Hepatocyte (in vitro differentiated cells): ENCODE measurements around the gene DDX52. TPM values are rescaled to one million over a fixed set of nuclear protein-coding genes. Genes with fewer than 3 reads are reported as not detected.
"Not testable (repeated sequence)": the region's sequence is repeated elsewhere in the genome, so short reads cannot be mapped to it uniquely, and the experiment has no call there.

ENCODE experiments used
- DNase-seq: peaks from one replicate; pipeline ENCODE4 v3.0.0-alpha.2; 2016; ENCODE audit warnings: low spot score
- H2AFZ ChIP-seq: fragments of 200-600 bp; sonication (generic); 2 replicates; pipeline ENCODE4 v1.6.0; 2016; ENCODE audit warnings: antibody characterized with exemption, mild to moderate bottlenecking
- H3K27ac ChIP-seq: fragments of 200-600 bp; sonication (generic); 2 replicates; pipeline ENCODE4 v1.5.1; 2016; ENCODE audit warnings: mild to moderate bottlenecking
- H3K27me3 ChIP-seq: fragments of 200-600 bp; sonication (generic); 2 replicates; pipeline ENCODE4 v1.6.1; 2016
- H3K36me3 ChIP-seq: fragments of 200-600 bp; sonication (generic); replicated peaks from 2 replicates; pipeline ENCODE4 v1.5.1; 2016; ENCODE audit warnings: low read depth; ENCODE audit not compliant: insufficient read depth
- H3K4me1 ChIP-seq: fragments of 200-600 bp; sonication (generic); 2 replicates; pipeline ENCODE4 v1.5.1; 2016; ENCODE audit warnings: mild to moderate bottlenecking, moderate library complexity; ENCODE audit not compliant: insufficient read depth
- H3K4me2 ChIP-seq: fragments of 200-600 bp; sonication (generic); 2 replicates; pipeline ENCODE4 v1.6.0; 2016
- H3K4me3 ChIP-seq: fragments of 200-600 bp; sonication (generic); 2 replicates; pipeline ENCODE4 v1.5.1; 2016; ENCODE audit warnings: mild to moderate bottlenecking
- H3K79me2 ChIP-seq: fragments of 200-600 bp; sonication (generic); 2 replicates; pipeline ENCODE4 v1.6.0; 2017; ENCODE audit warnings: mild to moderate bottlenecking
- H3K9me2 ChIP-seq: fragments of 200-600 bp; sonication (generic); replicated peaks from 2 replicates; pipeline ENCODE4 v1.6.0; 2017; ENCODE audit warnings: mild to moderate bottlenecking; ENCODE audit not compliant: insufficient read depth
- H3K9me3 ChIP-seq: fragments of 200-600 bp; sonication (generic); 2 replicates; pipeline ENCODE4 v1.5.1; 2016; ENCODE audit warnings: low read depth, mild to moderate bottlenecking
- H4K20me1 ChIP-seq: fragments of 200-600 bp; sonication (generic); 2 replicates; pipeline ENCODE4 v1.6.0; 2016; ENCODE audit warnings: mild to moderate bottlenecking; ENCODE audit not compliant: insufficient read depth, poor library complexity, severe bottlenecking
- EZH2 ChIP-seq: fragments of 200-600 bp; sonication (generic); IDR thresholded peaks from 2 replicates; pipeline ENCODE4 v1.6.1; 2016; ENCODE audit warnings: antibody characterized with exemption, mild to moderate bottlenecking, borderline replicate concordance
- EZH2phosphoT487 ChIP-seq: fragments of 200-600 bp; sonication (generic); IDR thresholded peaks from one replicate; pipeline ENCODE4 v1.6.1; 2018; ENCODE audit warnings: antibody characterized with exemption, mild to moderate bottlenecking, low read depth, moderate library complexity; ENCODE audit not compliant: unreplicated experiment, severe bottlenecking
- WGBS: methylation state at CpG from one replicate; pipeline ENCODE4 v1.1.6; 2016; ENCODE audit warnings: low lambda C conversion rate; ENCODE audit errors: missing lambda C conversion rate; 5-methylcytosine and 5-hydroxymethylcytosine counted together
- polyA plus RNA-seq: library from polyadenylated mRNA; unstranded; fragments of >200 nt; fragmentation: Nextera tagmentation; extraction: Ambion mirVana; gene quantifications from 2 replicates; pipeline ENCODE4 v1.2.1, GENCODE V29; 2016
- total RNA-seq: library from RNA; depleted of rRNA; stranded (reverse); fragments of >200 nt; gene quantifications from 2 replicates; pipeline ENCODE4 v1.2.3, GENCODE V29; 2014
- TF ChIP-seq, protein P1 (sequence below): fragments of 200-600 bp; sonication (generic); IDR thresholded peaks from 2 replicates; pipeline ENCODE4 v1.5.1; 2016; ENCODE audit warnings: antibody characterized with exemption, mild to moderate bottlenecking; ENCODE audit not compliant: poor library complexity

The DDX52 gene
- total and polyA plus RNA-seq, 2 experiments from 2014 or later, result 31.0 to 45.7 TPM

DNA sequence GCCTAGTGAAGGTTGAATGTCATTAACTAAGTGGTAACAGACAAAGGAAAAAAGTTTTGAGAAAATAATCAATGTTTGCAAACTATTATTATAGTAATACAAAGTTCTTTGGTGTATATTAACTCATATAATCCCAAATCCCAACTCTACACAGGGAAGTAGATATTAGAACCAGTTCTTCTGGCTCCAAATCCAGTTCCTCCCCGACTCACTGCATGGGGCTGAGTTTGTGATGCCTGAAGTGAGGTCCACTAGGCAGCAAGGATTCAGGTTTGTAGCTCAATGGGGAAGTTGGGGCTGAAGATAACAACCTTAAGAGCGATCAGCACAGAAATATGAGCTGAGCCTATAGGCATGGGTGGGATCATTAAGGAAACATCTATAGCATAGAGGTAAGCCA, 28.4 kb downstream of the DDX52 start:
- no peak for DNase-seq
- no peak overlapping the region for H3K4me2 ChIP-seq
- H3K9me3 ChIP-seq, result no peaks in the 10 kb centered on the region
- no peak overlapping the region for H2AFZ ChIP-seq
- H3K36me3 ChIP-seq, result no peaks in the 10 kb centered on the region
- no peaks in the 10 kb centered on the region for H3K79me2 ChIP-seq
- no peak overlapping the region for H3K27ac ChIP-seq
- H3K27me3 ChIP-seq, result no peaks in the 10 kb centered on the region
- no peaks in the 10 kb centered on the region for H3K9me2 ChIP-seq
- TF ChIP-seq, protein P1, sequence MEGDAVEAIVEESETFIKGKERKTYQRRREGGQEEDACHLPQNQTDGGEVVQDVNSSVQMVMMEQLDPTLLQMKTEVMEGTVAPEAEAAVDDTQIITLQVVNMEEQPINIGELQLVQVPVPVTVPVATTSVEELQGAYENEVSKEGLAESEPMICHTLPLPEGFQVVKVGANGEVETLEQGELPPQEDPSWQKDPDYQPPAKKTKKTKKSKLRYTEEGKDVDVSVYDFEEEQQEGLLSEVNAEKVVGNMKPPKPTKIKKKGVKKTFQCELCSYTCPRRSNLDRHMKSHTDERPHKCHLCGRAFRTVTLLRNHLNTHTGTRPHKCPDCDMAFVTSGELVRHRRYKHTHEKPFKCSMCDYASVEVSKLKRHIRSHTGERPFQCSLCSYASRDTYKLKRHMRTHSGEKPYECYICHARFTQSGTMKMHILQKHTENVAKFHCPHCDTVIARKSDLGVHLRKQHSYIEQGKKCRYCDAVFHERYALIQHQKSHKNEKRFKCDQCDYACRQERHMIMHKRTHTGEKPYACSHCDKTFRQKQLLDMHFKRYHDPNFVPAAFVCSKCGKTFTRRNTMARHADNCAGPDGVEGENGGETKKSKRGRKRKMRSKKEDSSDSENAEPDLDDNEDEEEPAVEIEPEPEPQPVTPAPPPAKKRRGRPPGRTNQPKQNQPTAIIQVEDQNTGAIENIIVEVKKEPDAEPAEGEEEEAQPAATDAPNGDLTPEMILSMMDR, result no peak
- no peak for TF ChIP-seq EZH2
- TF ChIP-seq EZH2phosphoT487, result no peak
- no peaks in the 10 kb centered on the region for H4K20me1 ChIP-seq
- H3K4me3 ChIP-seq, result no peak overlapping the region
- 97% methylated on average over 2 of the region's 2 CpGs for WGBS
- H3K4me1 ChIP-seq, result no peaks in the 10 kb centered on the region

DNA sequence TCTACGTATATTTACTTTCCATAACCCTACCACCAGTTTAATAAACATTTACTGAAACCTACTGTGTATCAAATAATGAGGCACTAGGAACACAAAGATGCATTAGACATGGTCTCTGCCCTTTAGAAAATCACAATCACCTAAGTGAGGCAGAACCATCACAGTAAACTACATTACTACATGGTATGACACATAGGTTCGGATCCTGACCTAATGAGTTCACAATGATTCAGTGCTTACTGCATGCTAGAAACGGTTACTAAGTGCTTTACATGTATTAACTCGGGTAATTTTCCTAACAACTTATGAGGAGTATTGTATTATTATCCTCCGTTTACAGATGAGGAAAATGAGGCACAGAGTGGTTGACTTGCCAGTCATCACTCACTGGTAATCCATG, 28.9 kb downstream of the DDX52 start:
- Histone ChIP-seq H3K36me3 (no peaks in the 10 kb centered on the region), H2AFZ (no peak overlapping the region), H3K79me2 (no peaks in the 10 kb centered on the region), H3K4me3 (no peak overlapping the region), H3K9me3 (no peaks in the 10 kb centered on the region), H3K4me1 (no peaks in the 10 kb centered on the region), H3K4me2 (no peak overlapping the region), H4K20me1 (no peaks in the 10 kb centered on the region), H3K27ac (no peak overlapping the region), H3K9me2 (no peaks in the 10 kb centered on the region), H3K27me3 (no peaks in the 10 kb centered on the region)
- TF ChIP-seq EZH2phosphoT487, result no peak
- TF ChIP-seq EZH2, result no peak
- TF ChIP-seq, protein P1, result no peak
- DNase-seq, result no peak
- 95% methylated on average over 5 of the region's 5 CpGs for WGBS

DNA sequence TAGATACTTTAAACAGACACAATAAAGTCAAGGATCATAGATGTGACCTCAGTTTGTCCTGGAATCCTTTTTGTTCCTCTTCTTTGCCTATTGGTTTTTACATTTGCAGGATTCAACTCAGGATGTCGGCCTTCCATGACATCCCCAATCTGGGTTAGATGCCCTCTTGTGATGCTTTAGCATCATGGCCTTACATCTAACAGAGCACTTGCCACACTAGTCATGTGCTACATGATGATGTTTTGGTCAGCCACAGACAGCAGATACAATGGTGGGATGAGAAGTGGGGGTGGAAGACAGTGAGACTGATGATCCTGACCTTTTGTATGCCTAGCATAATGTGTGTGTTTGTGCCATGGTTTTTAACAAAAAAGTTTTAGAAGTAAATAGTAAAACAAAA, 32.3 kb downstream of the DDX52 start:
- peaks cover 26% of the 10 kb centered on the region for H3K79me2 ChIP-seq
- no peak for DNase-seq
- WGBS, result 100% methylated on average over 1 of the region's 1 CpG
- H2AFZ ChIP-seq, result no peak overlapping the region
- H3K27me3 ChIP-seq, result no peaks in the 10 kb centered on the region
- no peaks in the 10 kb centered on the region for H3K9me3 ChIP-seq
- no peaks in the 10 kb centered on the region for H3K9me2 ChIP-seq
- H3K36me3 ChIP-seq, result no peaks in the 10 kb centered on the region
- TF ChIP-seq, protein P1, result no peak
- TF ChIP-seq EZH2phosphoT487 (no peak), EZH2 (no peak)
- no peak overlapping the region for H3K4me3 ChIP-seq
- H3K4me1 ChIP-seq, result peaks cover 8% of the 10 kb centered on the region
- H4K20me1 ChIP-seq, result no peaks in the 10 kb centered on the region
- H3K4me2 ChIP-seq, result no peak overlapping the region
- no peak overlapping the region for H3K27ac ChIP-seq

DNA sequence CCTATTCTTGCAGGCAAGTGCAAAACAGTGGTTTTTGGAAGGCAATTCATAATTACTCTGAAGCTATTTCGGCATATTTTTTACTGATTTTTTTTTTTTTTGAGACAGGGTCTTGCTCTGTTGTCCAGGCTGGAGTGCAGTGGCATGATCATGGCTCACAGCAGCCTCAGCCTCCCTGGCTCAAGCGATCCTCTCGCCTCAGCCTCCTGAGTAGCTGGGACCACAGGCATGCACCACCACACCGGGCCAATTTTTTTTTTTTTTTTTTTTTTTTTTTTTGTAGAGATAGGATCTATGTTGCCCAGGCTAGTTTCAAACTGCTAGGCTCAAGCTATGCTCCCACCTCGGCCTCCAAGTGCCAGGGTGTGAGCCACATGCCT, 33.2 kb downstream of the DDX52 start:
- peak overlapping the region; percentile 33 for H2AFZ ChIP-seq
- H3K4me1 ChIP-seq, result not testable (repeated sequence)
- WGBS, result 99% methylated on average over 5 of the region's 5 CpGs

More for the DNA sequence above, 33.2 kb downstream of the DDX52 start:
- not testable (repeated sequence) for DNase-seq, H4K20me1 ChIP-seq, H3K9me3 ChIP-seq, H3K36me3 ChIP-seq, H3K27me3 ChIP-seq, H3K9me2 ChIP-seq
- H3K27ac ChIP-seq, result peak overlapping the region; percentile 74
- peak overlapping the region; percentile 72 for H3K4me2 ChIP-seq
- peaks cover 35% of the 10 kb centered on the region for H3K79me2 ChIP-seq
- peak overlapping the region; percentile 6 for H3K4me3 ChIP-seq
